Pancreas (tissue), 10 donors: Measurements from ENCODE around the gene POLR2J2. TPM values are rescaled to one million over a fixed set of nuclear protein-coding genes. Genes with fewer than 3 reads are reported as not detected.
A peak's percentile ranks its signal among the peaks of the same experiment; 100 is the strongest.
"Not testable (repeated sequence)": the region's sequence is repeated elsewhere in the genome, so short reads cannot be mapped to it uniquely, and the experiment has no call there.

Experiments used
- ATAC-seq, 4 donors: fragments of 200-7000 bp; cut with Tn5 transposase; one replicate each; pipeline versions ENCODE4 v1.8.0 to v1.9.1; 2020; ENCODE audit warnings: mild to moderate bottlenecking in 4 of 4, moderate library complexity in 4 of 4
- DNase-seq, 6 donors: peaks; one replicate each; pipeline ENCODE4 v3.0.0-alpha.2; 2020
- FAIRE-seq: peaks from 2 replicates; lab custom pipeline; 2012; peaks lifted over from hg19 to GRCh38; lab: Jason Lieb, UNC
- H3K27ac ChIP-seq, 4 donors: fragments of 200-600 bp; sonication (generic); 1 replicate in 3 of 4; 2 replicates in 1 of 4; pipeline versions ENCODE4 v1.5.0 to v1.8.0; 2020
- H3K27me3 ChIP-seq, 4 donors: fragments of 200-600 bp; one replicate each; pipeline ENCODE4 v1.8.0; 2021
- H3K36me3 ChIP-seq, 3 donors: fragments of 200-600 bp; sonication (generic) in 1 of 3; one replicate each; pipeline versions ENCODE4 v1.5.0 to v1.8.0; 2020 to 2021
- H3K4me1 ChIP-seq, 3 donors: fragments of 200-600 bp; one replicate each; pipeline ENCODE4 v1.8.0; 2021
- H3K4me3 ChIP-seq, 4 donors: fragments of 200-600 bp; sonication (generic) in 2 of 4; one replicate each; pipeline versions ENCODE4 v1.5.0 to v1.8.0; 2020 to 2021
- H3K9me3 ChIP-seq, 4 donors: fragments of 200-600 bp; one replicate each; pipeline ENCODE4 v1.8.0; 2021
- WGBS, 2 donors: extraction: QIAGEN DNeasy Blood & Tissue Kit; methylation state at CpG; one replicate each; pipeline ENCODE4 v1.1.7; 2013; 5-methylcytosine and 5-hydroxymethylcytosine counted together
- intact Hi-C, 3 donors: fragments of 100-400 bp; cut with DNase I; formaldehyde crosslinking; loops; one replicate each; pipeline versions ENCODE4 v1.11.1 to v1.14.2; 2022
- polyA plus RNA-seq, 2 donors: library from polyadenylated mRNA; stranded (reverse); fragments of 200-250 nt; gene quantifications; one replicate each; pipeline ENCODE4 v1.2.3, GENCODE V29; 2013
- total RNA-seq, 6 donors: library from RNA; stranded (reverse); fragmentation: NEBNext Ultra II Directional in 4 of 6; extraction: Animal tissue kit (Norgen Biotek cat#: 25700) in 4 of 6; gene quantifications; one replicate each; pipeline versions ENCODE4 v1.2.1 to v1.2.4, GENCODE V29; 2021 to 2023
- donor health status: healthy with polysubstance abuse.
- donor health status: DM: no; HTN: no; CAD: no; lungs with moderate emphysema.
- donor health status: DM: no; HTN: no; CAD: no.
- donor health status: control.
- donor health status: control.
- donor health status: Bipolar disorder and iron deficiency.
- donor health status: DM: yes; HTN: yes; CAD: no.
- donor health status: DM: no; HTN: no; CAD: no.
- donor health status: DM: no; HTN: no; CAD: no.
- donor health status: DM: yes; HTN: yes; CAD: no.

The POLR2J2 gene
- 1 to 10 TPM; 1.4 to 9.7 (median 3.7) TPM for total RNA-seq
- 1 to 10 TPM; 5.1 to 6.1 TPM for polyA plus RNA-seq

DNA sequence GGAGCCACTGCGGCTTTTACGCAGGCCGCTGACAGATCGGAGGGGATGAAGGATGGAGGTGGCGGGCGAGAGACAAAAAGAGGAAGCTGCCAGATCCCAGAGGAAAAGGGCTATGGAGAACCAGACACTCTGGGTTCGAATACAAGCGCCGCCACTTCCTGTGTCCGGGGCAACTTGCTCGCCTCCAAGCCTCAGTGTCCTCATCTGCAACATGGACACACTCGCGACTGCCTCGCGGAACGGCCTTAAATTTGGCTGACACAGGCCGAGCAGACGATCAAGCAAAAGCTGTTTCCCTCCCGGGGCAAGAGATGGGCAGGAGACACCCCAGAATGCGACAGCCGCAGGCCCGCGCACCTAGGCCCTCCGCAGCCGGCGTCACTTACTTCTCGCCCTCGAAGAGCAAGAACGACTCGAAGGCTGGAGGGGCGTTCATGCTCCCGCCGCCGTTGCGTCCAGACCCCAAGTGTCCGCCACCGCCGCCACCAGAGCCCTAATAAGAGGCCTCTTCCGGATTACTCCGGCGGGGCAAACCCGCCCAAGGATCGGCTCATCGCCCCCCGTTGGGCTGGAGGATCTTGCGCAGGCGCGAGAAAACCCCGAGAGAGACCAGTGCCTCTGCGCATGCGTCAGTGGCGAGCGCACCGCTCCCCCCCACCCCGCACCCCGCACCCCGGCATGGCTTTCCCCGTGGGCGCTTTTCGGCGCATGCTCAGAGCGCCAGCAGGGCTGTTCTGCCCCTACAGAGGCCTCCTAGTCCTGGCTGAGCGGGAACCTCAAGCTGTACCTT is at the start of gene POLR2J2:
Gene POLR2J2, minus strand, starts transcription at position 498 of the 790 bp plus-strand sequence. Its CDS starts 62 bp downstream, at position 436.
- H3K27ac ChIP-seq, H3K4me1 ChIP-seq, H3K27me3 ChIP-seq, H3K36me3 ChIP-seq, intact Hi-C loops, FAIRE-seq, H3K9me3 ChIP-seq: not testable (repeated sequence)
- 0% methylated on average over 3 to 43 of the region's 63 CpGs for WGBS, 2 donors
- peak; percentile 64 to 89 (median 84) for ATAC-seq
- DNase-seq, result peak in 3 of 6 donors; percentile 14 to 90 (median 86)
- H3K4me3 ChIP-seq, result peak within 1 kb of the TSS in 1 of 4 donors; percentile 25

DNA sequence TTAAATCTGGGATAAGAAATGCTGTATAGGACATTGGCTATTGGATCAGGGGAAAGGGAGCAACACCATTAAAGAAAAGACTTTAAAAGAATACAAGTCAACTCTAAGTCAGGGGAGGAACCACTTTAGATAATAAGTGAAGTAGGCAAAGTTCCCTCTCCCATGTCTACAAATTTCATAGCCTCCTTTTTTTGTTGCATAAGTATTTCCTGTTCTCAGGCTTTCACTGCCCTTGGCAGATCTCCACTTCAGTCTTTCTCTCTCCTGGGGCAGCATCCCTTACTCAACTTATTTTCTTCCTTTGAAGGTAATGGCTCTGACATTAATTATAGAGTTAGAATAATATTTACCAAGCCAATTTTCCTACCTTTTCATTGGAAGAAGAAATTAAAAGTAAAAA is 47.0 kb upstream of the POLR2J2 start:
- FAIRE-seq, H3K9me3 ChIP-seq, H3K27me3 ChIP-seq, intact Hi-C loops, H3K4me1 ChIP-seq, DNase-seq, H3K27ac ChIP-seq, H3K36me3 ChIP-seq, ATAC-seq, H3K4me3 ChIP-seq: not testable (repeated sequence)

DNA sequence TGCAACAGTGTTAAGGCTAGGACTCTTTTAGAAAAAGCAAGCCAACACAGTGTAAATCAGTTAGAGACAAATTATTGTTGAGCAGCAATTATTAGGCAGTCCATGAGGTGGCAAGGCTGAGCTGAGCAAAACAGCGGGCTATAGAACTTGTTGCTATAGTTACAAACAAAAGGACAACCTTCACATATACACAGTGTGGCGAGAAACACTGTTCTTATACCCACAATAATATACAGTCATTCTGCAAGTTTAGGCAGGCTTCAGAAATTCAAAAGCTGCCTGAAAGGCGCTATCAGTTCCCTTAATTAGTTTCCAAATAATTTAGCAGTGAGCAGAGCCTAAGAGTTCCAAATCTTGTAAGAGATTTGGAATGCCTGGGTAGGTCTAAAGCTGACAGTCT is 44.3 kb upstream of the POLR2J2 start:
- H3K27me3 ChIP-seq, H3K36me3 ChIP-seq, H3K27ac ChIP-seq, FAIRE-seq, H3K4me1 ChIP-seq, ATAC-seq, H3K9me3 ChIP-seq, intact Hi-C loops, DNase-seq, H3K4me3 ChIP-seq: not testable (repeated sequence)
- 80 to 92% methylated on average over 2 of the region's 3 CpGs for WGBS, 2 donors

DNA sequence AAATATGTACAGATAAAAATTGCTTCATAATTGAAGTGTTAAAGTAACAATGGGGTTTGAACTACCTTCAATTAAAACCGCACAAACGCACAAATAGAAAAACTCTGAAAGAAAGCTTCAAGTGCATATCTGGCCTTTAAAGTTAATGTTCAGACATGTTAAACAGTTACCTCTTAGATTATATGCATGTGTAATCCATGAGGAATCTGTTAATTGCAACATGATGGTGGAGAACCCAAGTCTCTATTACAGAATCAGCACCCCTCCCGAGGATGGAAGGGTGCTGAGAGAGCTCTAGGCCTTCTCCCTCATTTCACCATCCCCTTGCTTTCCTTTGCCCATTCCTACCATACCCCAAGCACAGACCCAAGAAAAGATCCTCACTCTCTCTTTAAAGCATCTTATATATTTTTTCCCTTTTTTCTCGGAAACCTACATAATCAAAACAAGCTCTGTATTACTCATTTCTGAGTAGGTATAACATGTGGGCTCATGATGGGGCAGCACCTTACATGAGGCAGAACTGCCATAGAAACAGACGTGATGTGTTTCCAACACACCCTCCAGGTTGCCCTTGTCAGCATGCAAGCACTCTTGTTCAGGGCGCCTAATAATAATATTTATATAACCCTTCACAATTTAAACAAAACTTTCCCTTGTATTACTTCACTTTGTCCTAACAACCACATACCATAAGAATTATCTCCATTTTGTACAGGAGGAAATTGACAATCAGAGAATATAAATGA is 43.5 kb upstream of the POLR2J2 start:
- H3K4me1 ChIP-seq, H3K27ac ChIP-seq, H3K36me3 ChIP-seq, DNase-seq, H3K4me3 ChIP-seq, intact Hi-C loops, ATAC-seq, FAIRE-seq, H3K9me3 ChIP-seq, H3K27me3 ChIP-seq: not testable (repeated sequence)
- 57 to 86% methylated on average over 4 to 5 of the region's 6 CpGs for WGBS, 2 donors

DNA sequence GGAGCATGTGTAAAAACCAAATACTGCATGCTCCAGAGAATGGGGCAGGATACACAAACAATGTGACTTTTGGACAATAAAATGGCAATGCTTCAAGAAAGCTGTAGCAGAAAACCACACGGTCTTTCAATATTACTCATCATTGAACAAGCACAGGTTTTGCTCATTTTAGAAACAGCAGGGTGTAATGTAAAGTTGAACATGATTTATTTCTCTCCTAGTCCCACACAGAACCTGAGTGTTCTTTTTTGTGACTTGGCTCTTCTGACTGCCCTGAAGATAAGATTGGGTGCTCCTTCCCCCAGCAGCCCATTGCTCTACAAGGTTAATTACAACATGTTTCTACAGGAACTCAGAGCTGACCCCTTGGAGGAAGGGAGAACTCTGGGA is 42.2 kb upstream of the POLR2J2 start:
- H3K4me3 ChIP-seq, H3K4me1 ChIP-seq, H3K27me3 ChIP-seq, DNase-seq, FAIRE-seq, H3K27ac ChIP-seq, ATAC-seq, H3K9me3 ChIP-seq, H3K36me3 ChIP-seq, intact Hi-C loops: not testable (repeated sequence)
- WGBS, 2 donors, result no CpG with 5 or more reads among the region's 1 CpG

DNA sequence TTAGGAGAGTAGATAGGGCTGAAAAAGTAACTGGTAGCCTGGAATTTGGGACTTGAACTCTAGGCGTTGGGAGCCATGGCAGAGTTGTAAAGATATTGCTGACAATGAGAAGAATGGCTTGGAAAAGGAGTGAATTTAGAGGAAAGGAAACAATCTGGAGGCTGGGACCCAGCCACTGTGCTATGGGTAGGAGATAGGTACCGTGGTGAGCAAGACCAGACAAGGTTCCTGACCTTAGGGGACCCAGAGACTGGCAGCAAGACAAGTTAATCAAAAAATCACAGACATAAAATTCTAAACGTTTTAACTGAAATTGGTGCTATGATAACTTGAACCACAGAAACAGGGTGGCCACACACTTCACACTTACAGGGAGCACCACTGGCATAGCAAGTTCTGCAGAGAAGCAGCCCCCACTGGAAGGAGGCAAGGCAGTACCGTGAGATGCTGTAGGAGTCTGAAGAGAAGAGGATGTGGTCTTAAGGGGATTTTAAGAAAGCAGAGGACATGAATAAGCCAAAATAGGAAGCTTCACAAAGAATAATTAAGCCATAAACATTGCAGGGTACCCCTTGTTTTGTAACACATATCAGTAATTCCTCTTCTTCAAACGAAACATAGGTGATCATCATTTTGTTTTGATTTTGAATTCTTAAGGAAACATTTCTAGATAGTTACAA is 41.7 kb upstream of the POLR2J2 start:
- FAIRE-seq, H3K4me1 ChIP-seq, DNase-seq, H3K4me3 ChIP-seq, intact Hi-C loops, H3K27me3 ChIP-seq, H3K27ac ChIP-seq, H3K36me3 ChIP-seq, H3K9me3 ChIP-seq, ATAC-seq: not testable (repeated sequence)
- WGBS, 2 donors, result 41 to 44% methylated on average over 5 of the region's 5 CpGs

DNA sequence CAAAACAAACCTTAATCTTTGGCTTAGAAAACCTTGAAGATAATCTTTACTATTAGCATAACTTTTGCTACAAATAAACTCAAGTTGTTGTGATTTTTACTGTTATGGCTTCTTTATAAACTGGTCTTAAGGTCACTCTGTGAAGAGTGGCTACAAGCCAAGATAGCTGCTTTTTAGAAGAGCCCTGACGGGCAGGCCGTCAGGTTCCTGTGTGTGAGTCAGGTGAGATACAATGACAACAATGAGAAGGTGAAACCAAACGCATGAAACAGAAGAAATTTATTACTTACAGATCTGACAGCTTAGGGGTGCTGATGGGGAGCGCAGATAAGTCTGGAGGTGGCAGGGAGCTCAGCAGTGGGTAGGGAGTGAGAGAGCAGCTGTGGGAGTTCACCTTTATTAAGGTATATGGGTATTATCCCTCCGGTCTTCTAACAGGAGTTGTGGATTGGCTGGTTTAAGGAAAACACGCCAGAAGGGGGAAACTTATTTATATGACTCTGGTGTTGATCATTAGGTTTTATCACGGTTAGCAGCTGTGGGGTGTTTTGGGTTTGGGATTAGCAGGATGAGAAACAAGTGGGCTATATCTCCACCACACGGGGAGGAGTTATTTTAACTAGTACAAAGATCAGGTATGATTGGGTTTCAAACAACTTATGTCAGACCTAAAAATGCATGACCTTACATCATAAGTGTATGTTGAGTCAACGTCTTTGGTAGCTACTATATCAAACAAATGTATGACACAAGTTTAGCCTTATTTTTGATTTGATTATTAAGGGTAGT is 27.7 kb upstream of the POLR2J2 start:
- intact Hi-C loops, H3K4me3 ChIP-seq, FAIRE-seq, H3K4me1 ChIP-seq, H3K27ac ChIP-seq, H3K9me3 ChIP-seq, H3K27me3 ChIP-seq, H3K36me3 ChIP-seq, ATAC-seq, DNase-seq: not testable (repeated sequence)
- WGBS, 2 donors, result 57 to 65% methylated on average over 9 of the region's 9 CpGs

DNA sequence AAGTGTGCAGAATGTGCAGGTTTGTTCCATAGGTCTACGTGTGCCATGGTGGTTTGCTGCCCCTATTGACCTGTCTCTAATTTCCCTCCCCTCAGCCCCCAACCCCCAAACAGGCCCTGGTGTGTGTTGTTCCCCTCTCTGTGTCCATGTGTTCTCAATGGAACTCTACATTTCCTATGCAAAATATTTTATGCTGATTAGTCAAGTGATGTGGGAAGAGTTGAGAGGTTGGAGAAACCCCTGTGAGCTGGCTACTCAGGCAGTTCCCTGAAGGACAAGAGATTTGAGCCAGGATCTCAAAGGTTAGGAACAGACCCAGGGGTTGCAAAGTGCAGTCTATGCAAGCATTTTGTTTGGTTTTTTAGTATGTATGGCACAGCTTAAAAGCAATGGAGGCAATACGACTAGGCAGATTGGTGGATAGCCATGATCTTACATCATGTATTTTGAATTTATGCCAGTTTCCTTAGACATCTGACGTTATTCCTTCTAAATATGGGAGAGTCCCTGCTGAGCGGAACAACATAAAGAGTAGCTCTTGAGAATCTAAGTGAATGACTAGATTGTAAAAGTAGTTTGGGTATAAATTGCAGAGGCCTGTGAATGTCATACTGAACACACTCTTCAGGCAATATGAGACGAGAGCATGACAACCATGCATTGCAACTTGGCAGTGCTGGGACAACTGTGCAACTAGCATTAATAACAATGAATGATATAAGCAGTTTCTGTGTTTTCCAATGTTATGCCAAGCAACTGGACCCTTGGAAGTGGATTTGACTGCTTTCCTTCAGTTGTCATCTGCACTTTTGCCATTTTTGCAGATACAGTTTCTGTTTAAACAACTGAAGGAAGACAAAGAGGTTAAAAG is 26.4 kb upstream of the POLR2J2 start:
- FAIRE-seq, DNase-seq, H3K9me3 ChIP-seq, ATAC-seq, intact Hi-C loops, H3K4me1 ChIP-seq, H3K27me3 ChIP-seq, H3K27ac ChIP-seq, H3K36me3 ChIP-seq, H3K4me3 ChIP-seq: not testable (repeated sequence)
- 63 to 76% methylated on average over 4 to 5 of the region's 5 CpGs for WGBS, 2 donors

DNA sequence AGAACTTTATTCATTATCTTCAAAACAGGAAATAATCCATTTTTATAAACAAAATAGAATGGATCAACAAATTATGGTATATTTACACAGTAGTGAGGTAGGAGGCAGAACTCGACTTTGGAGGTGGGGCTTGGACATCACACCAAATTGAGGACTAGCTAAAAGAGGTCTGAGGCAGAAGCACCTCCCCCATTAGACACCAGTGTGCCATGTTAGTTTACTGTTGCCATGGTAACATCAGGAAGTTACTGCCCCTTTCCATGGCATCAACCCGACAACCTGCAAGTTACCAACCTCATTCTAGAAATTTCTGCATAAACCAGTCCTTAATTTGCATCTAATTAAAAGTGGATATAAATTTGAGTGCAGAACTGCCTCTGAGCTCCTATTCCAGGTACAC is 24.5 kb upstream of the POLR2J2 start:
- H3K9me3 ChIP-seq, H3K36me3 ChIP-seq, ATAC-seq, FAIRE-seq, H3K27me3 ChIP-seq, H3K4me3 ChIP-seq, H3K27ac ChIP-seq, H3K4me1 ChIP-seq, intact Hi-C loops, DNase-seq: not testable (repeated sequence)
- 22 to 48% methylated on average over 1 of the region's 2 CpGs for WGBS, 2 donors

DNA sequence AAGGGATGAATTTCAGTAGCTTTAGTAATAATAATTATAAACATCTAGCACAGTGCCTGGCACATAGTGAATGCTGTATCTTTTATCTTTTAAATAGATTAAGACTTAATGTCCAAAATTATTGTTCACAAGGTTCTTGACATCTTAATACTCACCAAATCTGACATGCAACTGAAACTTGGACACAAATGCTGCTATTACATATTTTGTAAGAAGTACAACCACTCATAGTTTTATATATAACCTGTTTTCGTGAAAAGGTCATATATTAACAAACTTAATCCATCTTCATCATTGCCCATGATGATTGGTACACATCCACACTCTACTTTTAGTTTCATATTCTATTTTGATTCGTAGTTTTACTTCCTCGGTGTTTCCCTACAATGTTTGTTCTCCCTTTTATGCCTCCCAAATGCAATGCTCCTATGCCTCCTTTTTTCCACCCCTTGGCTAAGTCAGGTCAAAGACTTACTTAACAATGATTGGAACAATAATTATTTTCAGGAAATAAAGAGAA is 23.6 kb upstream of the POLR2J2 start:
- H3K9me3 ChIP-seq, H3K4me1 ChIP-seq, H3K27me3 ChIP-seq, H3K36me3 ChIP-seq, intact Hi-C loops, H3K27ac ChIP-seq, FAIRE-seq, ATAC-seq, H3K4me3 ChIP-seq, DNase-seq: not testable (repeated sequence)
- 54 to 55% methylated on average over 1 of the region's 3 CpGs for WGBS, 2 donors
